ENCODE data around the gene TPP2. TPM values are rescaled to one million over a fixed set of nuclear protein-coding genes. Genes with fewer than 3 reads are reported as not detected.

The TPP2 gene
- total RNA-seq, 1 experiment from 2014 or later = 68.3 TPM

- ChIA-PET POLR2A (no interaction called here), CTCF (interaction anchor here (0.6 kb wide), 1 partner anchor 166 kb away, joined by 4 read pairs; the partner anchor contains the start of gene ERCC5)
- H3K27me3 Mint-ChIP-seq (ENCODE audit: low read depth) = no peaks in the 10 kb centered on the region
- no peak for TF ChIP-seq CTCF (IDR thresholded peaks at IDR 0.05)
- TF ChIP-seq NR2C2 (CRISPR knock-in tag; IDR thresholded peaks at IDR 0.05) = no peak
- no peak for TF ChIP-seq TEAD1 (CRISPR knock-in tag; IDR thresholded peaks at IDR 0.05)
- TF ChIP-seq ERG (CRISPR knock-in tag; IDR thresholded peaks at IDR 0.05) = no peak
- TF ChIP-seq OVOL2 (CRISPR knock-in tag; IDR thresholded peaks at IDR 0.05; ENCODE audit: borderline replicate concordance) = no peak
- TF ChIP-seq MXD4 (CRISPR knock-in tag; IDR thresholded peaks at IDR 0.05; ENCODE audit: borderline replicate concordance) = no peak
- TF ChIP-seq STAT6 (CRISPR knock-in tag; conservative IDR thresholded peaks at IDR 0.05; ENCODE audit: low read depth) = no peak
- no peak for TF ChIP-seq TP53 (CRISPR knock-in tag; IDR thresholded peaks at IDR 0.05)
- TF ChIP-seq ETV6 (CRISPR knock-in tag; IDR thresholded peaks at IDR 0.05) = no peak
- TF ChIP-seq MLX (CRISPR knock-in tag; IDR thresholded peaks at IDR 0.05) = no peak
- no peak for TF ChIP-seq NFE2L1 (CRISPR knock-in tag; IDR thresholded peaks at IDR 0.05)
- no peak for TF ChIP-seq CREM (CRISPR knock-in tag; IDR thresholded peaks at IDR 0.05)
- no peak for TF ChIP-seq HMGXB4 (CRISPR knock-in tag; IDR thresholded peaks at IDR 0.05)
- no peak for TF ChIP-seq ZNF396 (CRISPR knock-in tag; IDR thresholded peaks at IDR 0.05; ENCODE audit: borderline replicate concordance)
- no peak overlapping the region for H3K27ac Mint-ChIP-seq
- H3K4me1 Mint-ChIP-seq = no peaks in the 10 kb centered on the region
- H3K4me3 Mint-ChIP-seq = no peak overlapping the region
- ATAC-seq (no peak), DNase-seq (ENCODE audit: low spot score) (no peak)
- H3K9me3 Mint-ChIP-seq = no peaks in the 10 kb centered on the region
- H3K36me3 Mint-ChIP-seq = peaks cover 32% of the 10 kb centered on the region
Measured at GRCh38 chr13:102679449-102680132, 82.8 kb downstream of the TPP2 start.

- POLR2A ChIA-PET = no interaction called here
- Mint-ChIP-seq H3K27me3 (ENCODE audit: low read depth) (no peaks in the 10 kb centered on the region), H3K4me3 (no peak overlapping the region), H3K9me3 (no peaks in the 10 kb centered on the region), H3K4me1 (no peaks in the 10 kb centered on the region), H3K27ac (peak overlapping the region; percentile 1), H3K36me3 (peaks cover 25% of the 10 kb centered on the region)
- DNase-seq (ENCODE audit: low spot score) (no peak), ATAC-seq (no peak)
- no peak for TF ChIP-seq E2F1 (CRISPR knock-in tag; IDR thresholded peaks at IDR 0.05)
- no peak for TF ChIP-seq STAT6 (CRISPR knock-in tag; conservative IDR thresholded peaks at IDR 0.05; ENCODE audit: low read depth)
- TF ChIP-seq ZNF396 (CRISPR knock-in tag; IDR thresholded peaks at IDR 0.05; ENCODE audit: borderline replicate concordance) = no peak
- no peak for TF ChIP-seq FOXP4 (CRISPR knock-in tag; IDR thresholded peaks at IDR 0.05)
- no peak for TF ChIP-seq PRRX2 (CRISPR knock-in tag; IDR thresholded peaks at IDR 0.05)
- TF ChIP-seq GABPB1 (CRISPR knock-in tag; IDR thresholded peaks at IDR 0.05) = no peak
- no peak for TF ChIP-seq SP1 (CRISPR knock-in tag; conservative IDR thresholded peaks at IDR 0.05)
- CTCF ChIA-PET = interaction anchor here (0.6 kb wide), 1 partner anchor 166 kb away, joined by 4 read pairs; the partner anchor contains the start of gene ERCC5
Measured at GRCh38 chr13:102680133-102680717, 83.4 kb downstream of the TPP2 start.
